Measurements from ENCODE around the gene ACKR2. TPM values are rescaled to one million over a fixed set of nuclear protein-coding genes. Genes with fewer than 3 reads are reported as not detected.

ACKR2 gene
- total RNA-seq, 1 experiment from 2014 or later: 0.61 TPM

DNA sequence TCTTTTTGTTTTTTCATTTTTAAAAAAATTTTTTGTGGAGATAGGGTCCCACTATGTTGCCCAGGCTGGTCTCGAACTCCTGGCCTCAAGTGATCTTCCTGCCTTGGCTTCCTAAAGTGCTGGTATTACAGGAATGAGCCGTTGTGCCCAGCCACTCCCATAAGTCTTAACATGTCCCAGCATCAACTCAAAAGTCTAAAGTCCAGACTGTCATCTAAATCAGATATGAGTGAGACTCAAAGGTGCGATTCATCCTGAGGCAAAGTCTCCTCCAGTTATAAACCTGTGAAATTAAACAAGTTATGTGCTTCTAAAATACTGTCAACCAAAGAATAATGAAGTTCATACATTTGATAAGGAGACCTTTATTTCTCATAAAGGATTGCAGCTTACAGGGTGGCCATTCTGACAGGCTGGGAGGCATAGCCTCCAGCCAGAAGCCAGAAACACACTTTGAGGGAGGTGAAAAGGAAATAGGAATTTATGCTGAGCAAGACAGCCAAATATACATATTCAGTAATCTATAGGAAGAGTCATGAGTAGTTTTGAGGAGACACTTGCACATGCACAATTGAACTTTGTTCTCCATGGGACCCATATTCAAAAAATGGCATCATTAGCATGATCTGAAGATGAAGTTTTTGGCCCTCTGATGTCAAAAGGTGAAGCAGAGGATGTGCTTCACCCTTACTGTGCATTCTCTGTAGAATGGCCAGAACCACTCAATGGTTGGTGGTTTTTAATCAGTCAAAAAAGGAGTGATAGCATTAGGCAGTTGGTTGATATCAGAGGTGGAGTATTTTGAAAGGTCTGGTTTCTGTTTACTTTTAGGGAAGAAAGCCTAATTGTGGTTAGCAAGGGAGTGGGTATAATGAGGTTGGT, 85.7 kb downstream of the ACKR2 start:
- Mint-ChIP-seq H3K9me3 (ENCODE audit: unreplicated experiment) (no peaks in the 10 kb centered on the region), H3K36me3 (ENCODE audit: insufficient read depth, unreplicated experiment) (no peaks in the 10 kb centered on the region), H3K27ac (ENCODE audit: low read depth, unreplicated experiment) (no peak overlapping the region), H3K4me1 (ENCODE audit: insufficient read depth, unreplicated experiment) (no peaks in the 10 kb centered on the region), H3K4me3 (ENCODE audit: unreplicated experiment) (no peak overlapping the region), H3K27me3 (ENCODE audit: insufficient read depth, unreplicated experiment) (peaks cover 20% of the 10 kb centered on the region)
- no TSS peak for BruUV-seq (replicated peaks)
- TF ChIP-seq, protein P1, sequence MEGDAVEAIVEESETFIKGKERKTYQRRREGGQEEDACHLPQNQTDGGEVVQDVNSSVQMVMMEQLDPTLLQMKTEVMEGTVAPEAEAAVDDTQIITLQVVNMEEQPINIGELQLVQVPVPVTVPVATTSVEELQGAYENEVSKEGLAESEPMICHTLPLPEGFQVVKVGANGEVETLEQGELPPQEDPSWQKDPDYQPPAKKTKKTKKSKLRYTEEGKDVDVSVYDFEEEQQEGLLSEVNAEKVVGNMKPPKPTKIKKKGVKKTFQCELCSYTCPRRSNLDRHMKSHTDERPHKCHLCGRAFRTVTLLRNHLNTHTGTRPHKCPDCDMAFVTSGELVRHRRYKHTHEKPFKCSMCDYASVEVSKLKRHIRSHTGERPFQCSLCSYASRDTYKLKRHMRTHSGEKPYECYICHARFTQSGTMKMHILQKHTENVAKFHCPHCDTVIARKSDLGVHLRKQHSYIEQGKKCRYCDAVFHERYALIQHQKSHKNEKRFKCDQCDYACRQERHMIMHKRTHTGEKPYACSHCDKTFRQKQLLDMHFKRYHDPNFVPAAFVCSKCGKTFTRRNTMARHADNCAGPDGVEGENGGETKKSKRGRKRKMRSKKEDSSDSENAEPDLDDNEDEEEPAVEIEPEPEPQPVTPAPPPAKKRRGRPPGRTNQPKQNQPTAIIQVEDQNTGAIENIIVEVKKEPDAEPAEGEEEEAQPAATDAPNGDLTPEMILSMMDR (IDR thresholded peaks at IDR 0.05; ENCODE audit: unreplicated experiment): no peak
- intact Hi-C loops (cut with micrococcal nuclease): no loop called here
- ChIA-PET CTCF (interaction anchor here (0.6 kb wide), 1 partner anchor 21 kb away, joined by 3 read pairs; no protein-coding TSS in a partner anchor), POLR2A (no interaction called here)
- DNase-seq (ENCODE audit: unreplicated experiment): no peak

DNA sequence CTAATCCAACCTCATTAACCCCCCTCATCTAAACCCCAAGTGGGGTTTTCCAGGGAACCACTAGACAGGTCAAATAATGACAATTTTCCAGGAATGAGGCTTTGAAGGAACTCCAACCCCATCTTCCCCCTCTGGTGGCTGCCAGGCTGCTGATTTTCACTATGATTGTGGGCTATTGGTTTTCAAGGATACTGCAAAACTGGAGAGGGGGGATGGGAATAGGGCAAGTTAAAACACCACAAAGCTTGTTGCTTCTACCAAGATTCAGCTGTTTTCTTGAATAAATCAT, 86.3 kb downstream of the ACKR2 start:
- peaks cover 2% of the 10 kb centered on the region for H3K4me1 Mint-ChIP-seq (ENCODE audit: insufficient read depth, unreplicated experiment)
- no TSS peak for BruUV-seq (replicated peaks)
- no peaks in the 10 kb centered on the region for H3K36me3 Mint-ChIP-seq (ENCODE audit: insufficient read depth, unreplicated experiment)
- CTCF ChIA-PET: no interaction called here
- POLR2A ChIA-PET: no interaction called here
- no peak for DNase-seq (ENCODE audit: unreplicated experiment)
- peaks cover 3% of the 10 kb centered on the region for H3K9me3 Mint-ChIP-seq (ENCODE audit: unreplicated experiment)
- H3K27me3 Mint-ChIP-seq (ENCODE audit: insufficient read depth, unreplicated experiment): peaks cover 20% of the 10 kb centered on the region
- intact Hi-C loops (cut with micrococcal nuclease): no loop called here
- no peak overlapping the region for H3K27ac Mint-ChIP-seq (ENCODE audit: low read depth, unreplicated experiment)
- TF ChIP-seq, protein P1 (IDR thresholded peaks at IDR 0.05; ENCODE audit: unreplicated experiment): no peak
- H3K4me3 Mint-ChIP-seq (ENCODE audit: unreplicated experiment): no peak overlapping the region

DNA sequence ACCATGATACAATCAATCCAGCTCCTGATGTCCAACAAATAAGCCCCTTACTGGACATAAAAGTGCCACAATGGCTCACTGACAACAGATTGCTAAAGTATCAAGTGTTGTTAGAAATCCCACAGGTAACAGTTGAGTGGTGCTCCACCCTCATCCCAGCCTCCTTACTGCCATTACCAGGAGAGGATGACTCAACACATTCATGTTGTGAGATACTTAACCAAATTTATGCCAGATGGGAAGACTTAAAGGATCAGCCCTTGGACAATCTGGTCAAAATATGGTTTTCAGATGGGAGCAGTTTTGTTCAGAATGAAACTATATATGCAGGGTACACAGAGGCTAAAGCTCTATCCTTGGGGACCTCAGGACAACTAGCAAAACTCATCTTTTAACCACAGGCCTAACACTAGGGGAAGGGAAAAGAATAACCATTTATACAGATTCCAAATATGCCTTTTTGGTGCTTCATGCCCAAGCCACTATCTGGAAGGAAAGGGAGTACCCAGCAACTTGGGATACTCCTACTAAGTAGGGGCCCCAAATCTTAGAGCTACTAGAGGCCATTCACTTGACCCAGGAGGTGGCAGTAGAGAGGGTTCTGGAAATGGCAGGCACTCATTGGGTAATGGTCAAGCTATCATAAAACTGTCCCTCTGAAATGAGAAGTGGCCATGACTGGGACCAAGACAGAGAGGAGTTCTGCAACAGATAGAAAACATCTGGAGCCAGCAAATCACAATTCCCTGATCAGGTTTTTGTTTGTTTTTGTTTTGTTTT, 89.8 kb downstream of the ACKR2 start:
- Mint-ChIP-seq H3K27ac (ENCODE audit: low read depth, unreplicated experiment) (no peak overlapping the region), H3K36me3 (ENCODE audit: insufficient read depth, unreplicated experiment) (no peaks in the 10 kb centered on the region), H3K27me3 (ENCODE audit: insufficient read depth, unreplicated experiment) (peaks cover 19% of the 10 kb centered on the region), H3K9me3 (ENCODE audit: unreplicated experiment) (peaks cover 7% of the 10 kb centered on the region), H3K4me1 (ENCODE audit: insufficient read depth, unreplicated experiment) (peaks cover 9% of the 10 kb centered on the region), H3K4me3 (ENCODE audit: unreplicated experiment) (no peak overlapping the region)
- CTCF ChIA-PET: no interaction called here
- DNase-seq (ENCODE audit: unreplicated experiment): no peak
- intact Hi-C loops (cut with micrococcal nuclease): no loop called here
- BruUV-seq (replicated peaks): no TSS peak
- TF ChIP-seq, protein P1 (IDR thresholded peaks at IDR 0.05; ENCODE audit: unreplicated experiment): no peak
- POLR2A ChIA-PET: no interaction called here

DNA sequence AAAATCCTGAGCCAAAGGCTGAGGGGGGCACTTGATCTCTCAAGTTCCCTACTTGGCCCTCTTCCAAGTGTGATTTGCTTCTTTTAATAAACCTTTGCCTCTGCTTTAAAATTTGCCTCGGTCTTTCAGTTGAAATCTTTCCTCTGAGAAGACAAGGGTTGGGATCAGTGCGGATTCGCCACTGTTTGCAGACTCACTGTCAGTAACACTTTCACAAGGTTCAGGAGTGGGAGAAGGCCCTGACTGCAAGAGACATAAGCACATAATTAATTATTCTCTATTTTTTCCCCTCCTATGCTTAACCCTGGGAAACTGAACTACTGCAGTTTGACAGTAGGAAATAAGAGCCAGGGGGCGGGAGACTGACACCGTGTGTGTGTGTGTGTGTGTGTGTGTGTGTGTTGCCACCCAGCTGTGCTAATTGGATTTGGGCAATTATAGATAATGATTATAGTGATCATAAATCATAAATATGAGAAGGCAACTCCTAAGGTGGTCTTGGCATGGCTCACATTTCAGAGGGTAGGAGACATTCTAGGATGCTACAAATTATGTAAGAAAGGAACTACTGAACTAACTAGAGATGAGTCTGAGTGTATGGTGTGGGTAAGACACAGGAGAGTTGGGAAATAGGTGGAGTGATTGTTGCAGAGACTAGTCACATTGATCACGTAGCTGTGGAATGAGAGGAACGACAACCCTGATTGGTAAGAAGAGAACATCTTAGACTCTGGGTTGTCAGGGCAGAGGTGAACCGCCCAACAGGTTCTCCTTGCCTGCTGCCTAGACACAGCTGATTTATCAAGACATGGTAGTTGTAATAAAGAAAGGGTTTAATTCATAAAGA, 91.2 kb downstream of the ACKR2 start:
- ChIA-PET POLR2A (no interaction called here), CTCF (interaction anchor here (0.6 to 0.7 kb wide), 2 partner anchors 47 to 291 kb away, joined by 3 to 4 read pairs; no protein-coding TSS in a partner anchor)

More for the DNA sequence above, 91.2 kb downstream of the ACKR2 start:
- Mint-ChIP-seq H3K36me3 (ENCODE audit: insufficient read depth, unreplicated experiment) (no peaks in the 10 kb centered on the region), H3K4me3 (ENCODE audit: unreplicated experiment) (no peak overlapping the region), H3K27me3 (ENCODE audit: insufficient read depth, unreplicated experiment) (peaks cover 23% of the 10 kb centered on the region), H3K4me1 (ENCODE audit: insufficient read depth, unreplicated experiment) (peaks cover 9% of the 10 kb centered on the region), H3K9me3 (ENCODE audit: unreplicated experiment) (peaks cover 7% of the 10 kb centered on the region), H3K27ac (ENCODE audit: low read depth, unreplicated experiment) (no peak overlapping the region)
- TF ChIP-seq, protein P1 (IDR thresholded peaks at IDR 0.05; ENCODE audit: unreplicated experiment): no peak
- intact Hi-C loops (cut with micrococcal nuclease): no loop called here
- no TSS peak for BruUV-seq (replicated peaks)
- DNase-seq (ENCODE audit: unreplicated experiment): no peak

Measured in MCF 10A (cell line).